Activated naive CD8-positive, alpha-beta T cell treated with anti-CD3 and anti-CD28 coated beads, Interleukin-2, amount 10 ng/mL, durations not matched to agents 7 days and 5 days (primary cell): Measurements from ENCODE around the gene GDPD5. TPM values are rescaled to one million over a fixed set of nuclear protein-coding genes. Genes with fewer than 3 reads are reported as not detected.

Experiments used
- ATAC-seq: fragments of 150-1000 bp; cut with Tn5 transposase; one replicate; pipeline ENCODE4 v1.10.0; 2021; ENCODE audit warnings: low read depth, moderate library complexity
- POLR2A ChIA-PET: fragments of 350-600 bp; sonication (Branson Sonifier 250); formaldehyde crosslinking; loops from one replicate; lab custom pipeline; 2021; ENCODE audit warnings: antibody characterized with exemption; lab: Charles Lee
- DNase-seq: peaks from one replicate; pipeline ENCODE4 v3.0.0; 2021
- H3K27ac Mint-ChIP-seq: one replicate; pipeline ENCODE4 v1.8.0; 2022; ENCODE audit warnings: mild to moderate bottlenecking, mixed read lengths
- H3K27me3 Mint-ChIP-seq: one replicate; pipeline ENCODE4 v1.8.0; 2022; ENCODE audit warnings: mild to moderate bottlenecking, moderate library complexity, mixed read lengths
- H3K36me3 Mint-ChIP-seq: one replicate; pipeline ENCODE4 v1.8.0; 2021; ENCODE audit warnings: mild to moderate bottlenecking, mixed read lengths
- H3K4me1 Mint-ChIP-seq: one replicate; pipeline ENCODE4 v1.8.0; 2021; ENCODE audit warnings: mixed read lengths
- H3K4me3 Mint-ChIP-seq: one replicate; pipeline ENCODE4 v1.8.0; 2022; ENCODE audit warnings: mild to moderate bottlenecking, moderate library complexity, mixed read lengths
- H3K9me3 Mint-ChIP-seq: one replicate; pipeline ENCODE4 v1.8.0; 2021; ENCODE audit warnings: mixed read lengths
- total RNA-seq, 2 experiments: library from RNA; stranded (reverse); gene quantifications; one replicate each; pipeline ENCODE4 v1.2.3, GENCODE V29; 2021

Gene GDPD5, protein sequence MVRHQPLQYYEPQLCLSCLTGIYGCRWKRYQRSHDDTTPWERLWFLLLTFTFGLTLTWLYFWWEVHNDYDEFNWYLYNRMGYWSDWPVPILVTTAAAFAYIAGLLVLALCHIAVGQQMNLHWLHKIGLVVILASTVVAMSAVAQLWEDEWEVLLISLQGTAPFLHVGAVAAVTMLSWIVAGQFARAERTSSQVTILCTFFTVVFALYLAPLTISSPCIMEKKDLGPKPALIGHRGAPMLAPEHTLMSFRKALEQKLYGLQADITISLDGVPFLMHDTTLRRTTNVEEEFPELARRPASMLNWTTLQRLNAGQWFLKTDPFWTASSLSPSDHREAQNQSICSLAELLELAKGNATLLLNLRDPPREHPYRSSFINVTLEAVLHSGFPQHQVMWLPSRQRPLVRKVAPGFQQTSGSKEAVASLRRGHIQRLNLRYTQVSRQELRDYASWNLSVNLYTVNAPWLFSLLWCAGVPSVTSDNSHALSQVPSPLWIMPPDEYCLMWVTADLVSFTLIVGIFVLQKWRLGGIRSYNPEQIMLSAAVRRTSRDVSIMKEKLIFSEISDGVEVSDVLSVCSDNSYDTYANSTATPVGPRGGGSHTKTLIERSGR
- total RNA-seq, result 10 to 100 TPM; 35.7 to 38.4 TPM

DNA sequence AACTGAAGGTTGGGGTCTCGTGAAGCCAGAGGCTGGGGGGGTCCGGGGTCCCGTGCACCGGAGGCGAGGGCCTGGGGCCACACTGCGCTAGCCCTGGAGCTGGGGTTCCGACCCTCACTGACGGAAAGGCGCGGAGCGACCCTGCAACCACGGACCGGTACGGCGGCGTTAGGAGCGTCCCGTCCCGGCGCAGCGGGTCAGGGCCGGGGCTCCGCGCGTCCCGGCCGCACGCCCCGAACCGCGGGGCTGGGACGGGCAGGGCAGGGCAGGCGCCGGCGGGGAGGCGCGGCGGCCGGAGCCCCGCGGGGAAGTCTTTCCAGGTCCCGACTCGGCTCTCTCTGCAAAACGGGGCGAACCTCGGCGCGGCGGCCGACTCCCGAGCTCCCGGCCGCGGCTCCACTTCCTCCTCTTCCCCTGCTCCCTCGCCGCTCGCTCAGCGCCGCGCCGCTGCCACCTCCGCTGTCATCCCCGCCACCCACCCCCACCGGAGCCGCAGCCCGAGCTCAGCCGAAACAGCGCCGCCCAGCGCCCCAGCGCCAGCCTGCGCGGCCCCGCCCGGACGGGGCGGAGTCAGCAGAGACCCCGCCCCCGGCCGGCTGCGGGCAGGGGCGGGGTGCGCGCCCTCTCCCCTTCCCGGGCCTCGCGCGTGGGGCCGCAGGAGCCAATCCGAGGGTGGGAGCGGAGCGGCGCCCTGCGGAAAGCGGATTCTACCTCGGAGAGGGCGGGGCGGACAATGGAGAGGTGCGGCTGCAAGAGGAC is at the start of gene GDPD5:
Gene GDPD5, minus strand, starts transcription at position 509 of the 759 bp plus-strand sequence. CDS start 48,206 bp downstream, outside the sequence.
- Mint-ChIP-seq H3K36me3 (no peaks in the 10 kb centered on the region), H3K4me1 (peaks cover 27% of the 10 kb centered on the region), H3K27me3 (peaks cover 9% of the 10 kb centered on the region), H3K9me3 (no peaks in the 10 kb centered on the region), H3K4me3 (peak within 1 kb of the TSS; percentile 83), H3K27ac (peak within 1 kb of the TSS; percentile 80)
- POLR2A ChIA-PET, result interaction anchor here (0.6 to 2.1 kb wide), 7 partner anchors 9 to 126 kb away, joined by 3 to 21 read pairs (median 4); partner anchors contain the start of genes RPS3 and SERPINH1
- ATAC-seq (peak; percentile 90), DNase-seq (peak; percentile 96)

DNA sequence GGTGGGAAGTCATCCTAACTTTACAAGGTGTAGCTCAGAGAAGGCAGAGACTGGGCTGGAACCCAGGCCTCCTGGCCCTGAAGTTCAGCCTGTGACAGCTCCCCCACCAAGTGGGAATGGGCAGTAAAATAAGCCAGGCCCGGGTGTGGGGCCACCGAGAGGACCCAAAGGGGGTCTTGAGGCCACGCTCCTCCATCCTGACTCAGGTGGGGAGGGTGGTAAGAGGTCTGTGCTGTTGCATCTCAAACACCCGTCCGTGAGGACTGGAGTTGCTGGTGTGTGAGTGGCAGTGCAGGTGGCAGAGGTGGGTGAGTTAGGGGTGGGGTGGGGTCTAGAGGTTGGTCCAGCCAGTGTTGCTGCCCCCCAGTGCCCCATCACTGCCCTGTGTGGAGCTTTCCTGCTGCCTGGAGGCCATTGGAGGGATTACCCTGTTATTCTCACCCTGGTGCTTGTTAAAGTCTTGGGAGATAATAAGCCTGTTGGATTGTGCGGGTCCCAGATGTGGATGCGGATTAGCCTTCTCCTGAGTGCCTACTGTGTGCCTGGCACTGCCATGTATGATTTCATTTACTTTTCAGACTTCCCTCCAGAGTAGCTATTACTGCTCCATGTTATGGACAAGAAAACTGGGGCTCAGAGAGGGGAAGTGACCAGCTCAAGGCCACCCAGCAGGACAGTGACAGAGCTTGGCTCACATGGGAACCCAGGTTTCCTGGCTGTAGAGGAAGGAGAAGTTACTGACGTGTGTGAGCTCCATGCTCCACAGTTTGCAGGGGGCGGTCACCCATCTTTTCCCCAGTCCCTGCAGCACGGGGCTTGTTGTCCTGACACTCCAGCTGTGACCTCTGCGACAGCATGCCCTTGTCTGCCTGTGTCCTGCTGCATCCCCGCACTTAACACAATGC is 49.2 kb upstream of the GDPD5 start:
- Mint-ChIP-seq H3K27me3 (no peaks in the 10 kb centered on the region), H3K4me3 (no peak overlapping the region), H3K4me1 (peaks cover 18% of the 10 kb centered on the region), H3K36me3 (peaks cover 4% of the 10 kb centered on the region), H3K9me3 (no peaks in the 10 kb centered on the region), H3K27ac (no peak overlapping the region)
- POLR2A ChIA-PET, result interaction anchor here (2.6 kb wide), 1 partner anchor 13 kb away, joined by 9 read pairs; the partner anchor contains the start of gene SERPINH1
- DNase-seq (no peak), ATAC-seq (no peak)

DNA sequence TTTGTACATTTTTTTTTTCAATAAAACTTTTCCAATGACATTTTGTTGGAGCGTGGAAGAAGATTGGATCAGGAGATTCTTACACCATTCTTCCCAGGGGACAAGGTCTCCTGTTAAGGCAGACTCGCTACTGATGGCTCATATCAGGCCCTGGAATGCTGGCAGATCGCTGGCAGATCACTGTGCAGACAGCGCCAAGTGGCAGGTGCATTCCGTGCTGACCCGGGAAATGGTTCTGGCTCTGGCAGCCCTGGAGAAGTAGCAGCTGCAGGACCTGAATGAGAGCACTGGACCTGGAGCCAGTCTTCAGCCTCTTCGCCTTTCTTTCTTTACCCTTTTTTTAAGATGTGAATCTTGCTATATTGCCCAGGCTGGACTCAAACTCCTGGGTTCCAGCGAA is 47.0 kb upstream of the GDPD5 start:
- Mint-ChIP-seq H3K36me3 (peaks cover 14% of the 10 kb centered on the region), H3K4me1 (peaks cover 11% of the 10 kb centered on the region), H3K27ac (no peak overlapping the region), H3K4me3 (no peak overlapping the region), H3K9me3 (no peaks in the 10 kb centered on the region), H3K27me3 (no peaks in the 10 kb centered on the region)
- POLR2A ChIA-PET, result no interaction called here
- ATAC-seq (no peak), DNase-seq (no peak)

DNA sequence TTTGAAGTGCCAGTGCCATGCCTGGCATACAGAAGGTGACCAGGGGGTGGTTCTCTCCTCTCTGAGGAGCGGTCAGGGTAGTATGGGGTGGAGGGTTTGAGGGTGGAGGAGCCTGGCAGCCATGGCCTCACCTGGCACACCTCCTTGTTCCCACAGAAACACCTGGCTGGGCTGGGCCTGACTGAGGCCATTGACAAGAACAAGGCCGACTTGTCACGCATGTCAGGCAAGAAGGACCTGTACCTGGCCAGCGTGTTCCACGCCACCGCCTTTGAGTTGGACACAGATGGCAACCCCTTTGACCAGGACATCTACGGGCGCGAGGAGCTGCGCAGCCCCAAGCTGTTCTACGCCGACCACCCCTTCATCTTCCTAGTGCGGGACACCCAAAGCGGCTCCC is 45.9 kb upstream of the GDPD5 start:
- H3K36me3 Mint-ChIP-seq, result peaks cover 14% of the 10 kb centered on the region
- peaks cover 10% of the 10 kb centered on the region for H3K4me1 Mint-ChIP-seq
- no peak for DNase-seq
- POLR2A ChIA-PET, result interaction anchor here (0.8 kb wide), 1 partner anchor 23 kb away, joined by 3 read pairs; no protein-coding TSS in a partner anchor
- ATAC-seq, result no peak
- H3K27ac Mint-ChIP-seq, result no peak overlapping the region
- no peaks in the 10 kb centered on the region for H3K9me3 Mint-ChIP-seq
- H3K4me3 Mint-ChIP-seq, result no peak overlapping the region
- no peaks in the 10 kb centered on the region for H3K27me3 Mint-ChIP-seq

DNA sequence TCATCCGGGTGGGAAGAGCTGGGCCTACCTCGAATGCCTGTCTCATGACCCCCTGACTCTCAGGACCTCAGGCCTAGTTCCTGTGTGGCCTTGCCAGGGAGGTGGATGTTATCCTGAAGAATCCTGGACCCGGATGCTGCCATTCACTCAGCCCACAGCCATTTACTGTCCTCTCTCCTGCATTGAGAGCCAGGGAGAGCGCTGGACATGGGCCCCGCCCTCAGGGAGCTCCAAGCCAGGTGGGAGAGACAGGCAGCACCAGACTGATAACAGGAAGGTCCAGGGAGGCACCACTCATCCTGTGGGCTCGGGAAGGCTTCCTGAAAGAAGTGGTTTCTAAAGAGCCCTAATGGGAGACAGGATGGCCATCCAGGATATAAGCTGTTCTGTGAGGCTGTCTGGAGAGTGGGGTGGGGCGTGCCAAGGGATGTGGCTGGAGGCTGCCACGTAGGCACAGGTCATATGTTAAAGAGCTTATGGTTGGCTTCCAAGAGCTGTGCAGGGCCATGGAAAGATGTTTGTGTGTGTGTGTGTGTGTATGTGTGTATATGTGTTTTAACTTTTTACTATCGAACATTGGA is 44.9 kb upstream of the GDPD5 start:
- H3K27me3 Mint-ChIP-seq, result no peaks in the 10 kb centered on the region
- no peak overlapping the region for H3K27ac Mint-ChIP-seq

DNA sequence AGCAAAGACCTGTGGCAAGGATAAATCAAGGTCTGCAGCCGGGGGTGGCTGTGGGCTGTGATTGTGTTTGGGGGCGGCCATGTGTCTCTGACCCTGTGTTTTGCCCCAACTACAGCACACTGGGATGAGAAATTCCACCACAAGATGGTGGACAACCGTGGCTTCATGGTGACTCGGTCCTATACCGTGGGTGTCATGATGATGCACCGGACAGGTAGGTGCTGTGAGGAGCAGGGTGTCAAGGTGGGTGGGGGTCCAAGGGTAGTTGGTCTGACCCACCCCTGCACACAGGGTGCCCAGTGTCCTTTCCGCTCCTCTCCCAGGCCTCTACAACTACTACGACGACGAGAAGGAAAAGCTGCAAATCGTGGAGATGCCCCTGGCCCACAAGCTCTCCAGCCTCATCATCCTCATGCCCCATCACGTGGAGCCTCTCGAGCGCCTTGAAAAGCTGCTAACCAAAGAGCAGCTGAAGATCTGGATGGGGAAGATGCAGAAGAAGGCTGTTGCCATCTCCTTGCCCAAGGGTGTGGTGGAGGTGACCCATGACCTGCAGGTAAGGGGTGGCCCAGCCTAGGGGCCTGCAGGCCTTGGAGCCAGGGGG is 43.0 kb upstream of the GDPD5 start:
- H3K36me3 Mint-ChIP-seq, result peaks cover 14% of the 10 kb centered on the region
- no peaks in the 10 kb centered on the region for H3K27me3 Mint-ChIP-seq
- peaks cover 18% of the 10 kb centered on the region for H3K4me1 Mint-ChIP-seq
- DNase-seq (no peak), ATAC-seq (no peak)
- no peak overlapping the region for H3K27ac Mint-ChIP-seq
- H3K9me3 Mint-ChIP-seq, result no peaks in the 10 kb centered on the region
- H3K4me3 Mint-ChIP-seq, result no peak overlapping the region
- POLR2A ChIA-PET, result no interaction called here

More for the DNA sequence above, 44.9 kb upstream of the GDPD5 start:
- DNase-seq (no peak), ATAC-seq (no peak)
- Mint-ChIP-seq H3K36me3 (peaks cover 14% of the 10 kb centered on the region), H3K4me1 (peaks cover 10% of the 10 kb centered on the region), H3K9me3 (no peaks in the 10 kb centered on the region), H3K4me3 (no peak overlapping the region)
- POLR2A ChIA-PET, result interaction anchor here (0.8 kb wide), 1 partner anchor 24 kb away, joined by 3 read pairs; no protein-coding TSS in a partner anchor

DNA sequence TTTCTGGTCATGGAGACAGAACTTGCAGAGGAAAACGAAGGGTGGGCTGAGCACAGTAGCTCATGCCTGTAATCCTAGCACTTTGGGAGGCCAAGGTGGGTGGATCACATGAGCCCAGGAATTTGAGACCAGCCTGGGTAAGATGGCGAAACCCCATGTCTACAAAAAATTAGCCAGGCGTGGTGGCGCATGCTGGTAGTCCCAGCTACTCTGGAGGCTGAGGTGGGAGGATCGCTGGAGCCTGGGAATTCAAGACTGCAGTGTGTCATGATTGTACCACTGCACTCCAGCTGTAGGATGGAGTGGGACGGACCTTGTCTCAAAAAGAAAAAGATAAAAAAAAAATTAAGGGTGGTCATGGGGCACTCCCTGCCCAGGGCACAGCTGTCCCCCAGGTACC is 42.2 kb upstream of the GDPD5 start:
- DNase-seq (no peak), ATAC-seq (no peak)
- POLR2A ChIA-PET, result interaction anchor here (1.1 kb wide), 1 partner anchor 9 kb away, joined by 3 read pairs; no protein-coding TSS in a partner anchor
- peaks cover 24% of the 10 kb centered on the region for H3K4me1 Mint-ChIP-seq
- peaks cover 14% of the 10 kb centered on the region for H3K36me3 Mint-ChIP-seq
- no peaks in the 10 kb centered on the region for H3K9me3 Mint-ChIP-seq
- no peaks in the 10 kb centered on the region for H3K27me3 Mint-ChIP-seq
- no peak overlapping the region for H3K4me3 Mint-ChIP-seq
- H3K27ac Mint-ChIP-seq, result no peak overlapping the region

DNA sequence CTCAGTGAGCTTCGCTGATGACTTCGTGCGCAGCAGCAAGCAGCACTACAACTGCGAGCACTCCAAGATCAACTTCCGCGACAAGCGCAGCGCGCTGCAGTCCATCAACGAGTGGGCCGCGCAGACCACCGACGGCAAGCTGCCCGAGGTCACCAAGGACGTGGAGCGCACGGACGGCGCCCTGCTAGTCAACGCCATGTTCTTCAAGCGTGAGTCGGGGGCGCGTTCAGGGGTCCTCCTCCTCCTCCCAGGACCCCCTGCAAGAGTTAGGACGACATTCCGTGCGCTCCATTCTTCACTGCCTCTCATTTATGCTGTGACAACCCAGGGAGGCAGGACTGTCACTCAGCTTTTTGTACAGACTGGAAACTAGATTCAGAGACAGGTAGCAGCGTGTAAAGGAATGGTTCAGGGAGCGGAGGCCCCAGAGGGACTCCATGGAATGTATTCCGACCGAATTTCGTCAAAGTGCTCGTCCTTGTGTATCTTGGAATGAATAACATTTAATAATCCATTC is 41.1 kb upstream of the GDPD5 start:
- Mint-ChIP-seq H3K4me1 (peaks cover 31% of the 10 kb centered on the region), H3K36me3 (peaks cover 11% of the 10 kb centered on the region), H3K27ac (no peak overlapping the region), H3K4me3 (no peak overlapping the region), H3K27me3 (no peaks in the 10 kb centered on the region), H3K9me3 (no peaks in the 10 kb centered on the region)
- ATAC-seq, result no peak
- POLR2A ChIA-PET, result interaction anchor here (1.1 kb wide), 1 partner anchor 10 kb away, joined by 3 read pairs; no protein-coding TSS in a partner anchor
- DNase-seq, result no peak

DNA sequence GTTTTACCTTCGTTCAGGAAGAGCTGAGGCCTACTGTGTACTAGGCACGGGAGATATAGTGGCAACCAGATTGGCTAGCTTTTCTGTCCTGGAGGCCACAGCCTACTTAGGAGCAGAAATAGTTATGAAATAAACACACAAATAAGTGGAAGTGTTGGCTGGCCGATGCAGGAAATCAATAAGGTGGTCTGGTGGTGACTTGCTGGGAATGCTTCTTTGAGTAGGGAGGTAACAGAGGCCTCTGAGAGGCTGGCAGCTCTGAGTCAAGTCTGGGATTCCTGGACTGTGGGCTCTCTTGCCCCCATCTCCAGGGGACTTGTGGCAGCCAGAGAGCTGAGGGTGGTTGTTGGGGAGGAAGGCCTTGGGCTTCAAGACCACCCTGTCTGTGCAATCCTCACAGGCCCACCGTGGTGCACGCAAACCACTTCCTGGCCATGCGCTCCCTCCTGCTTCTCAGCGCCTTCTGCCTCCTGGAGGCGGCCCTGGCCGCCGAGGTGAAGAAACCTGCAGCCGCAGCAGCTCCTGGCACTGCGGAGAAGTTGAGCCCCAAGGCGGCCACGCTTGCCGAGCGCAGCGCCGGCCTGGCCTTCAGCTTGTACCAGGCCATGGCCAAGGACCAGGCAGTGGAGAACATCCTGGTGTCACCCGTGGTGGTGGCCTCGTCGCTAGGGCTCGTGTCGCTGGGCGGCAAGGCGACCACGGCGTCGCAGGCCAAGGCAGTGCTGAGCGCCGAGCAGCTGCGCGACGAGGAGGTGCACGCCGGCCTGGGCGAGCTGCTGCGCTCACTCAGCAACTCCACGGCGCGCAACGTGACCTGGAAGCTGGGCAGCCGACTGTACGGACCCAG is 40.4 kb upstream of the GDPD5 start:
- Mint-ChIP-seq H3K4me3 (peak overlapping the region; percentile 5), H3K27me3 (no peaks in the 10 kb centered on the region), H3K27ac (peak overlapping the region; percentile 88), H3K9me3 (no peaks in the 10 kb centered on the region), H3K4me1 (peaks cover 34% of the 10 kb centered on the region), H3K36me3 (peaks cover 11% of the 10 kb centered on the region)
- POLR2A ChIA-PET, result interaction anchor here (0.8 to 1.4 kb wide), 4 partner anchors 12 to 17 kb away, joined by 3 read pairs; no protein-coding TSS in a partner anchor
- ATAC-seq (peak; percentile 38), DNase-seq (peak; percentile 68)

DNA sequence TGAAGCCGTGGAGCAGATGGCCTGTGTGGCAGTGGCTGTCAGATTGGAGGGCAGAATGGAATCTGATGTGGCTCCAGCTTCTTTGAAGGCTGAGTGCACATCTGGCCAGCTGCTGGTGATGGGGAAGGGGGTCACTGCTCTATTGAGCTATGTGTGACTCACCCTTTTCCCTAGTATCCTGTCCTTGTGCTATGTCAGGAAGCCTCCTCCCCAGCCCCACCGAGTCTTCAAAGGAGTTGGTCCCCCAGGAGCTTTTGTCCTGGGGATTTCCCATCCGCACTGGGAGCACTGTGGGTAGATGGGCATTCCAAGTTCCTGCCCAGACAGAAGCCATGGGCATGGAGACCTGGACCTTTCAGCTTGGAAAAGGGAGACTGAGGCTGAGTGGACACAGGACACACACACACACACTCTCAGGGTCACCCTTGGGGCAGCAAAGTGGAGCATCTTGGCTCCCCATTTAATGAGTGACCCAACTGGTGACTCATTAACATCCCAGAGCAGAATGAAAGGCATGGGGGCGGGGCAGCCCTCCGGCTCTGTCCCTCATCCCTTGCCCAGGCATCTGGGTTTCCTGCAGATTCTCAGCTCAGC is 39.6 kb upstream of the GDPD5 start:
- Mint-ChIP-seq H3K4me3 (no peak overlapping the region), H3K4me1 (peaks cover 37% of the 10 kb centered on the region), H3K9me3 (no peaks in the 10 kb centered on the region), H3K36me3 (peaks cover 10% of the 10 kb centered on the region), H3K27ac (peak overlapping the region; percentile 40), H3K27me3 (peaks cover 4% of the 10 kb centered on the region)
- ATAC-seq (no peak), DNase-seq (no peak)
- POLR2A ChIA-PET, result interaction anchor here (0.9 to 1.4 kb wide), 3 partner anchors 11 to 16 kb away, joined by 3 read pairs; no protein-coding TSS in a partner anchor
